AG08395 (cell line): ENCODE data around the gene LYZL1.
"Not testable (repeated sequence)": the region's sequence is repeated elsewhere in the genome, so short reads cannot be mapped to it uniquely, and the experiment has no call there.

Experiments used
- DNase-seq: peaks from one replicate; pipeline ENCODE4 v3.0.0; 2012; ENCODE audit warnings: mixed read lengths, low spot score

LYZL1 gene

GRCh38 chr10:29332061-29332760 lies 43.3 kb downstream of the LYZL1 start:
- no peak for DNase-seq

- DNase-seq = no peak
Observed at GRCh38 chr10:29332761-29333148, 43.9 kb downstream of the LYZL1 start.

GRCh38 chr10:29337526-29337925 lies 48.7 kb downstream of the LYZL1 start:
- not testable (repeated sequence) for DNase-seq

DNA sequence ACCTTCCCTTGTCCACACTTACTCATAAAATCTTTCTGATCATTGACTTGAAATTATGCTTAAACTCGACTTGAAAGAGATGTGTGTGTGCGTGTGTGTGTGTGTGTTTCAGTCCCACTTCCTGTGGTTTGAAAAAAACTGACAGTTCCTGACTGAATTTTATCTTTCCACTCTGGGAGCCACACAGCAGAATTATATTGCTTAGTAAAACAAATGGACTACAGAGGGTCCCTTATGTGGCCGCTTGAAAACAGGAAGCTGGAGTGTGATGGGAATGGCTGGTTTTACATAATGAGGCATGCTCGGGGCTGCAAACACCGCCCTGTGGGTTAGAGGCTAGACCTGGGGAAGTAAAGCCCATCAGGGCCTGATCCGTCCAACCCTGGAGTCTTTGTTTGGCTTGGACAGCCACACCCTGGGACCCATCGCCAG lies 54.8 kb downstream of the LYZL1 start:
- DNase-seq = no peak

GRCh38 chr10:29344073-29344820 lies 55.4 kb downstream of the LYZL1 start:
- no peak for DNase-seq

DNA sequence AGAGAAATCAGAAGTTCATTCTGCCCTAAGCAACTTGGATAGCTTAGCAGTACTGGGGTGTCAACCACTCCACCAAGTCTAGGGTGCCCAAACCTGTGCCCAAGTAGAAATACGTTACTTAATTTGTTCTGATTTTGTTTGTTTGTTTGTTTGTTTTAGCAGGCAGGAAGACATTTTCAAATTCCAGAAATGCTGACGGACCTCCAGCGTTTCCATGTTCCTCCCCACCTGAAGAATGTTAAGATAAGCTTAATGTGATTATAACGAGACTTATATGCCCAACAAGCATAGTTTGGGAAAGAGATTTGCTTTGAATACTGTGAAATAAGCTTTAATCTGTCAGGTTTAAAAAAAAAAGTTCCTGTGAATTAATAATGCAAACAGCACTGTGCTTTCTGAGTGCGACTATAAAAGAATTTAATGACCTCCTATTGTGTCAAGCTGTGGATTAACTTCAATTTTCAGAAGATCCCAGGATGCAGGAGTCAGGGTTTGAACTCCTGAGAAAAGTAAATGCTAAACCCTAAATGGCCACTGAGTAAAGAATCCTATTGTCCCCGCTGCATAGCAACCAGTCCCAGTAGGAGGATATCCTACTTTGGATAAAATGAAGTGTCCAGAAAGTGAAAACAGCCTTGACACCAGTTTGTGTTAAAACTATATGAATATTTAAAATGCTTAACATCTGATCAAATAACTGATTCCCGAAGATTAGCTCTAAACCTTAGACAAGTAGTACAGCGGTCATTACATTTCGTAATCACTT lies 56.5 kb downstream of the LYZL1 start:
- no peak for DNase-seq

GRCh38 chr10:29345910-29346209 lies 57.0 kb downstream of the LYZL1 start:
- DNase-seq = no peak

DNA sequence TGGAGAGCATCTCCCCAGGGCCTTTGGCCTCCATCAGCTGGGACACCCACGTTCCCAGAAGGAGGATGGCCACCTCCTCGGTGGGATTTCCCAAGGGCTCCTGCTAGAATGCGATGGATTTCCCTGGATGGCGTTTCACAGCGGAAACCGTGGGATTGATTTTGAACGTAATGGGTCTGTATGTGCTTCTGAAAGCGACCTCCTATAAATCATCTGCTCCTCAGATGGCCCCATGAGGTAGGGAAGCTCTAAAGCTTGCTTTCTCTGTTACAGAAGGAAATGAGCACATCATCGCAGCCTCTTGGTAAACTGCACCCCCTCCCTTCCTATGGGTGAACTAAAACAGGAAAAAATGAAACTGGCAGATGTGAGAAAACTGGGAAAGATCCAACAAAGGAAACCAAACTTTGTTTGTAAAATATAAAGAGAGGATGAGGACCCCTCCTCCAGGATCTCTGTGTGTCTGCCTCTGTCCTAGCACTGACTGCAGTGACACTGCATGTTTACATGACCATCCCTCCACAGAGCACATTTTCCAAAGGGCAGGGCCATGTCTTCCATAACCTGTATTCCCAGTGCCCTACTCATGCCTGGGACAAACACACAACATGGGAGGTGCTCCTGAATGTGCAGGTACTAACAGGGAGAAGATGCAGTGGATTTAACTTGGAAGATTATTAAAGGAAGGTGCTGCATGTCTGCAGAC lies 57.6 kb downstream of the LYZL1 start:
- no peak for DNase-seq

DNA sequence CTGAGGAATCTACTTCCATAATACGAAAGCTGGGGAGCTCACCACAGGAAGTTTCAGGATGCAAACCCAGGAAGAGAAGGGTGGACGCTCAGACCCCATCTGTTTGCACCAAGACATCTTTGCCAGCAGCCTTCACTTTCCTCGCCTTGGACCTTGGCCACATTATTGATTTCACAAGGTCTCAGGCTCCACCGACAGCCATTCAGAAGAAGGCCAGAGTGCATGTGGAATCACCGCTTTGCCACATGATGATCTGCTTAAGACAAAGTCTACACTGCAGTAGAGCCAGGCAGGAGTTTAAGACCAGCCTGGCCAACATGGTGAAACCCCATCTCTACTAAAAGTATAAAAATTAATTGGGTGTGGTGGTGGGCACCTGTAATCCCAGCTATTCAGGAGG lies 60.0 kb downstream of the LYZL1 start:
- DNase-seq = no peak

DNA sequence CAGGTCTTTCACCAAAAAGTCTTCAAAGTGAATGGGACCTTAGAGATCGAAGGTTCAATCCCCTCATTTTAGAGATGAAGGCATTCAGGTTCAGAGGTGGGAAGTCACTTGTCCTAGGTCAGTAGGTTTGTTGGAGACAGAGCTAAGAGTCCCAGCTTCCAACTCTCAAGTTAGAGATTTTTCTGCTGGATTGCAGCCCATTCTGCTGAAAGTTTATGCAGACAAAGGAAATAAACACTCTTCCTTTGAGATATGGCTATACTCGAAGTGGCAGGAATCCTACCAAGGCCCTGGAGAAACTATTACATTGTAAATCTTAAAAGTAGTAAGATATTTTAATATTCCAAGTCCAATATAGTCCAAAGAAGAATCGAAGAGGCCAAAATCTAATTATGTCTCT lies 64.4 kb downstream of the LYZL1 start:
- DNase-seq = no peak

- no peak for DNase-seq
Observed at GRCh38 chr10:29353887-29354561, 65.2 kb downstream of the LYZL1 start.

- no peak for DNase-seq
Observed at GRCh38 chr10:29355411-29355991, 66.6 kb downstream of the LYZL1 start.

- no peak for DNase-seq
Observed at GRCh38 chr10:29356931-29357330, 68.1 kb downstream of the LYZL1 start.

GRCh38 chr10:29358010-29358616 lies 69.2 kb downstream of the LYZL1 start:
- no peak for DNase-seq

DNA sequence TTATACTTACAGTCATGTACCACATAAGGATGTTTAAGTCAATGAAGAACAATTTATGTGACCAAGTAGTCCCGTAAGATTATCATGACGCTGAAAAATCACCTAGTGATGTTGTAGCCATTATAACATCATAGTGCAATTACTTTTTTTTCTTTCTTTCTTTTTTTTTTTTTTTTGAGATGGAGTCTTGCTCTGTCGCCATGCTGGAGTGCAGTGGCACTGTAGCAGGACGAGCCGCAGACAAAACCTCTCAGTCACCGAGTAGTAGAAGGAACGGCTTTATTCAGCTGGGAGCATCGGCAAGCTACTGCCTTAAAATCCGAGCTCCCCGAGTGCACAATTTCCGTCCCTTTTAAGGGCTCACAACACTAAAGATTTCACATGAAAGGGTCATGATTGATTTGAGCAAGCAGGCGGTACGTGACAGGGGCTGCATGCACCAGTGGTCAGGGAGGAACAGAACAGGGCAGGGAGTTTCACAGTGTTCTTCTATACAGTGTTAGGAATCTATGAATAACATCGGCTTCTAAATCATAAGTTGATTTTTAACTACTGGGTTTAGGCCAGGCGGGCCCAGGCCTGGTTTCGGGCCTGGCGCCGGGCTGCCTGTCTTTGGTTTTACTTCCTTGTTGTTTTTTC lies 71.5 kb downstream of the LYZL1 start:
- DNase-seq = not testable (repeated sequence)
